ENCODE measurements around the gene ARSH.
"Not testable (repeated sequence)": the region's sequence is repeated elsewhere in the genome, so short reads cannot be mapped to it uniquely, and the experiment has no call there.

ARSH gene

DNA sequence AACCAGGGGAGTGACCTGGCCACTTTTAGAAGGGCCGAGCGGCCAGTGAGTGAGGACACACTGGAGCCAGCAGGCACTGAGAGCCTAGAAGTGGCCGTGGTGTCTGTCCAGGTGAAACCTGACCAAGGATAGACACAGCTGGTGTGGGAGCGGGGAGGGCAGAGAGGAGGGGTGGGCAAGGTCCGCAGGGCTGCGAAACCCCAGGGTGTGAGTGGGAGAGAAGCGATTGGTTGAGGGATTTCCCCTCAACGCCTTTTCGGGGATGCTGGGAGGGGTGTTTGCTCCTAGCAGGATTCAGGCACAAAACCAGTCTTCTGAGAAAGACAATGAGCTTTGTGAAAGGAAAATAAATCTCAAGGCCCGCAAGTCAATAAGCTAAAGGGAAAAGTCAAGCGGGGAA, 44.0 kb upstream of the ARSH start:
- Histone ChIP-seq H3K4me2 (ENCODE audit: low read length) (no peak overlapping the region), H3K36me3 (ENCODE audit: control insufficient read depth, low read length) (no peaks in the 10 kb centered on the region), H3K4me3 (ENCODE audit: low read length) (no peak overlapping the region), H4K20me1 (ENCODE audit: control insufficient read depth, insufficient read depth, low read depth, low read length) (no peaks in the 10 kb centered on the region), H3K27me3 (ENCODE audit: control insufficient read depth, low read length) (no peaks in the 10 kb centered on the region), H3K79me2 (ENCODE audit: control insufficient read depth, low read length) (no peaks in the 10 kb centered on the region), H3F3A (ENCODE audit: control insufficient read depth, insufficient read depth) (no peaks in the 10 kb centered on the region), H3K9me3 (ENCODE audit: control insufficient read depth, insufficient read depth, low read length) (no peaks in the 10 kb centered on the region), H3K9me2 (replicated peaks; ENCODE audit: control insufficient read depth, low read length) (no peaks in the 10 kb centered on the region), H3K27ac (ENCODE audit: low read depth, low read length) (no peak overlapping the region), H3K4me1 (ENCODE audit: control insufficient read depth, low read length) (no peaks in the 10 kb centered on the region)
- TF ChIP-seq, protein P1, sequence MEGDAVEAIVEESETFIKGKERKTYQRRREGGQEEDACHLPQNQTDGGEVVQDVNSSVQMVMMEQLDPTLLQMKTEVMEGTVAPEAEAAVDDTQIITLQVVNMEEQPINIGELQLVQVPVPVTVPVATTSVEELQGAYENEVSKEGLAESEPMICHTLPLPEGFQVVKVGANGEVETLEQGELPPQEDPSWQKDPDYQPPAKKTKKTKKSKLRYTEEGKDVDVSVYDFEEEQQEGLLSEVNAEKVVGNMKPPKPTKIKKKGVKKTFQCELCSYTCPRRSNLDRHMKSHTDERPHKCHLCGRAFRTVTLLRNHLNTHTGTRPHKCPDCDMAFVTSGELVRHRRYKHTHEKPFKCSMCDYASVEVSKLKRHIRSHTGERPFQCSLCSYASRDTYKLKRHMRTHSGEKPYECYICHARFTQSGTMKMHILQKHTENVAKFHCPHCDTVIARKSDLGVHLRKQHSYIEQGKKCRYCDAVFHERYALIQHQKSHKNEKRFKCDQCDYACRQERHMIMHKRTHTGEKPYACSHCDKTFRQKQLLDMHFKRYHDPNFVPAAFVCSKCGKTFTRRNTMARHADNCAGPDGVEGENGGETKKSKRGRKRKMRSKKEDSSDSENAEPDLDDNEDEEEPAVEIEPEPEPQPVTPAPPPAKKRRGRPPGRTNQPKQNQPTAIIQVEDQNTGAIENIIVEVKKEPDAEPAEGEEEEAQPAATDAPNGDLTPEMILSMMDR (IDR thresholded peaks at IDR 0.05; ENCODE audit: low read depth, low read length, poor library complexity, severe bottlenecking) = no peak
- no peak for TF ChIP-seq EZH2phosphoT487 (IDR thresholded peaks at IDR 0.05; ENCODE audit: borderline replicate concordance, low read length)

DNA sequence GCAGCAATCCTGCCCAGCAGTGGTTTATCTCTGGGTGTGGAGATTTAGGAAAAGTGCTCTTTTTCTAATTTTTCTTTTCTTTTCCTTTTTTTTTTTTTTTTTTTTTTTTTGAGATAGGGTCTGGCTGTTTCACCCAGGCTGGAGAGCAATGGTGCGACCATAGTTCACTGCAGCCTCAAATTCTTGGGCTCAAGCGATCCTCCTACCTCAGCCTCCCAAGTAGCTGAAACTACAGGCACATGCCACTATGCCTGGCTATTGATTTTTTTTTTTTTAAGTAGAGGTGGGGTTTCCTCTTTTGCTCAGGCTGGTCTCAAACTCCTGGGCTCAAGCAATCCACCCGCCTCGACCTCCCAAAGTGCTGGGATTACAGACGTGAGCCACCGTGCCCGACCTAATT, 42.9 kb upstream of the ARSH start:
- not testable (repeated sequence) for H3K27ac ChIP-seq (ENCODE audit: low read depth, low read length); H3K36me3 ChIP-seq (ENCODE audit: control insufficient read depth, low read length); H3K9me3 ChIP-seq (ENCODE audit: control insufficient read depth, insufficient read depth, low read length); H3K4me3 ChIP-seq (ENCODE audit: low read length); H3K4me2 ChIP-seq (ENCODE audit: low read length); H3K9me2 ChIP-seq (replicated peaks; ENCODE audit: control insufficient read depth, low read length); H4K20me1 ChIP-seq (ENCODE audit: control insufficient read depth, insufficient read depth, low read depth, low read length); H3K27me3 ChIP-seq (ENCODE audit: control insufficient read depth, low read length); H3K79me2 ChIP-seq (ENCODE audit: control insufficient read depth, low read length); H3K4me1 ChIP-seq (ENCODE audit: control insufficient read depth, low read length); H3F3A ChIP-seq (ENCODE audit: control insufficient read depth, insufficient read depth)

DNA sequence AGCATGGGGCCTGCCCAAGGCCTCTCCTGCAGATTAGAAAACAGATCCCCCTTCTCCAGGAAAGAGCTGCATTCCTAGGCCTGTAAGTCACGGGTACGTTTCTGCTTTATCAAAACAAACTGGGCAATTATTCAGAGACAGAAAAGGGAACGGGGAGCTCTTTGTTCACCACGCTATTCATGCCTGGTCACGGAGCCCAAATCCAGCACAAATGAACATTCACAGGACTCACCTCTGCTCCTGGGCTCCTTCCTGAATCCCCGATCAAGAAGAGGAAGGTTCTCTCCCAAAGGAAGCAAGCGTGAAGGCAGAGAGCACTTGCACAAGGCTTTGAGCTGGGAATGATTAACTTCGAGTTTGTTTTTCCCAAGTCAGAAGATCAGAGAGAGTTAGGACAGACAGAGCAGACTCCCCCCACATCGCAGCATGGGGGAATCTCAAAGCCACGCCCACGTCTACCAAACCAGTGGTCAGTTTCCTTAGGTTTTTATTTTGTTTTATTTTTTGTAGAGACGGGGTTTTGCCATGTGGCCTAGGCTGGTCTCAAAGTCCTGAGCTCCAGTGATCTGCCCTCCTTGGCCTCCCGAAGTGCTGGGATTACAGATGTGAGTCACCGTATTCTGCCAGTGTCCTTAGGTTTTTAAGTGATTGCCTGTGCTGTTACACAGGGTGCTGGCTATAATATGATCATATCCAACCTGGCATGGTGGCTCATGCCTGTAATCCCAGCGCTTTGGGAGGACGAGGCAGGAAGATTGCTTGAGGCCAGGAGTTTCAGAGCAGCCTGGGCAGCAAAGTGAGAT, 42.2 kb upstream of the ARSH start:
- H3K4me2 ChIP-seq (ENCODE audit: low read length); H4K20me1 ChIP-seq (ENCODE audit: control insufficient read depth, insufficient read depth, low read depth, low read length); H3K9me2 ChIP-seq (replicated peaks; ENCODE audit: control insufficient read depth, low read length); H3K27me3 ChIP-seq (ENCODE audit: control insufficient read depth, low read length); H3K27ac ChIP-seq (ENCODE audit: low read depth, low read length); H3K36me3 ChIP-seq (ENCODE audit: control insufficient read depth, low read length); H3K4me3 ChIP-seq (ENCODE audit: low read length); H3K9me3 ChIP-seq (ENCODE audit: control insufficient read depth, insufficient read depth, low read length); H3K79me2 ChIP-seq (ENCODE audit: control insufficient read depth, low read length); H3K4me1 ChIP-seq (ENCODE audit: control insufficient read depth, low read length); H3F3A ChIP-seq (ENCODE audit: control insufficient read depth, insufficient read depth): not testable (repeated sequence)

DNA sequence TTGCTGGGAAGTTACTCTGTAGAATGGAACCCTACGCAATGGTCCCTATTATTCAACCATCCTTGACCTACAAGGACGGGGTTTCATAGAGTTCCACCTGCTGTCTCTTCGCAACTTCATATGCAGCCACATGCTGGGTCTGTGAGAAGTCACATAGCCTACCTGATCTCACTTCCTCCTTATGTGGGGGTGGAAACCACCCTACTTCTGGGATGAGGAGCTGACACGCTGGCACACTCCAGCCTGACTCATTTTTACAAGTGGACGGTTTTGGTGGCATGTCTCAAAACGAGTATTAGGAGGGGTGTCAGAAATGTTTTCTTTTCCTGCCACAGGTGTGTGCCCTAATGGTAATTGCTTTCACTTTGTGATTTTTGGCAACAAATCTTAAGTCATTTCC, 40.4 kb upstream of the ARSH start:
- Histone ChIP-seq H3F3A (ENCODE audit: control insufficient read depth, insufficient read depth) (no peaks in the 10 kb centered on the region), H3K79me2 (ENCODE audit: control insufficient read depth, low read length) (no peaks in the 10 kb centered on the region), H3K9me2 (replicated peaks; ENCODE audit: control insufficient read depth, low read length) (no peaks in the 10 kb centered on the region), H3K27ac (ENCODE audit: low read depth, low read length) (no peak overlapping the region), H3K27me3 (ENCODE audit: control insufficient read depth, low read length) (no peaks in the 10 kb centered on the region), H3K4me2 (ENCODE audit: low read length) (no peak overlapping the region), H4K20me1 (ENCODE audit: control insufficient read depth, insufficient read depth, low read depth, low read length) (no peaks in the 10 kb centered on the region), H3K4me3 (ENCODE audit: low read length) (no peak overlapping the region), H3K9me3 (ENCODE audit: control insufficient read depth, insufficient read depth, low read length) (no peaks in the 10 kb centered on the region), H3K4me1 (ENCODE audit: control insufficient read depth, low read length) (no peaks in the 10 kb centered on the region), H3K36me3 (ENCODE audit: control insufficient read depth, low read length) (no peaks in the 10 kb centered on the region)
- TF ChIP-seq, protein P1 (IDR thresholded peaks at IDR 0.05; ENCODE audit: low read depth, low read length, poor library complexity, severe bottlenecking) = no peak
- no peak for TF ChIP-seq EZH2phosphoT487 (IDR thresholded peaks at IDR 0.05; ENCODE audit: borderline replicate concordance, low read length)

Measured in DOHH2 (cell line).